EL (cell line): ENCODE data around the gene SNAP25.
A peak's percentile ranks its signal among the peaks of the same experiment; 100 is the strongest.

ENCODE experiments used
- DNase-seq: peaks from one replicate; pipeline ENCODE4 v3.0.0-alpha.2; 2016

Gene SNAP25

DNA sequence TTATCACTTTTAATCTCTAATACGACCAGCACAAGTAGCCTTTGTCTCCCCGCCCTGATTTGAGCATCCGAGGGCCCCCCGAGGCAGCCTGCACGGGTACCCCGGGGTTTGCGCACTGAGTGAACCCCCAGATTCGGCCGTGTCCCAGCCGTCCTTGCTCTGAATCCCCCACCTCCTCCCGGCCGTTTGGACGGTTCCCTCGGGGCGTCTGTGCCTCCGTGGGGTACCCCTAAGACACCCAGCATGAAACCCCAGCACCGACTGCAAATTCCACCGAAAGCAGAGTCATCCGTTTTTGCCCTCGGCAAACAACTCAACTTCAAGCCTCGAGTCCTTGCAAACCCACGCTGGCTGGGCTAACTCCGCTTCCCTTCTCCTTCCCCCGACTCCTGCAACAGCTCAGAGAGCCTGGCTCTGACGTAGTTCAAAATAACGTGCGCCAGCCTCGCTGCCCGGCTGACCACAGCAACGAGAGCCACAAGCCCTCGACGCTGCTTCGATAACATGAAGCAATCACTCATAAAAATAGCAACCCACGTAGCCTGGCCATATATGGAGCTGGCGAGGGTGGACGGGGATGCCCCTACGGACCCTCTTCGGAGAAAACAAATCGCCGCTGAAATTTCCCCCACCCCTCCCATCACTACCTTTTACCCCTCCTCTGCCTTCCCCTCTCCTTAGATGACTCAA, 764 bp upstream of the SNAP25 start:
- peak; percentile 91 for DNase-seq

GRCh38 chr20:10219452-10219791, 792 bp downstream of the SNAP25 start:
- peak; percentile 66 for DNase-seq

DNA sequence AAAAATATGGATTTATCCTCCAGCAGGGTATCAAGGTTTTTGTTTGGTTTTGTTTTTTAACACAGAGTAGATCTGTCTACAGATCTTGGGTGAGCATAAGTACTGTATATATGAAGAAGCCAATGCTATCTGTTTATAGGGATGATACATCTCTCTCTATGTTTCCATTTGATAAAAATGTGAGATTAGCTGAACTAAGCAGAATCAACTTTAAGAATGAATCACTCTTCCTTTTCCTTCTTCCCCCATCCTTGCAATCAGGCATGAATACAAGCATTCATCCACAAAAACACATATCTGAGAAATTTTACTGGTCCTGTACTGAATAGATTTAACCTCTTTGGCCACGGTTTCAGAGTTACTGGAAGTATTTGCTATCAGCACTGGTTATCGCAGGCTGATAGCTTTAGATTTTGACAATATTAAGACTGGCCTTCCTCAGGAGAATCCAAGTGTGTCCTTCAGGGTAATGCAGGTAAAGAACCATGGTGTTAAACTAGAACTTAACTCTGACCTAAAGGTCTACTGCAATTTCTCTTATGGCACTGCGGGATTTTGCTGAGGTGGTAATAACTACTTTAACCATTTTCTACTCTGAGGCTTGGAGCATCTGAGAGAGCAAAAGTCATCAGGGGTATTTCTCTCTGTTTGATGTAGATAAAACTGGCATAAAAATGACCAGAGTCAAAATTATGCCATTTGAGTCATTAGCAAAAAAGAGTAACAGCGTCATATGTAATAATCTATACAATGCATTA, 1.5 kb downstream of the SNAP25 start:
- DNase-seq = no peak

- DNase-seq = no peak
Observed at GRCh38 chr20:10221021-10221420, 2.4 kb downstream of the SNAP25 start.

DNA sequence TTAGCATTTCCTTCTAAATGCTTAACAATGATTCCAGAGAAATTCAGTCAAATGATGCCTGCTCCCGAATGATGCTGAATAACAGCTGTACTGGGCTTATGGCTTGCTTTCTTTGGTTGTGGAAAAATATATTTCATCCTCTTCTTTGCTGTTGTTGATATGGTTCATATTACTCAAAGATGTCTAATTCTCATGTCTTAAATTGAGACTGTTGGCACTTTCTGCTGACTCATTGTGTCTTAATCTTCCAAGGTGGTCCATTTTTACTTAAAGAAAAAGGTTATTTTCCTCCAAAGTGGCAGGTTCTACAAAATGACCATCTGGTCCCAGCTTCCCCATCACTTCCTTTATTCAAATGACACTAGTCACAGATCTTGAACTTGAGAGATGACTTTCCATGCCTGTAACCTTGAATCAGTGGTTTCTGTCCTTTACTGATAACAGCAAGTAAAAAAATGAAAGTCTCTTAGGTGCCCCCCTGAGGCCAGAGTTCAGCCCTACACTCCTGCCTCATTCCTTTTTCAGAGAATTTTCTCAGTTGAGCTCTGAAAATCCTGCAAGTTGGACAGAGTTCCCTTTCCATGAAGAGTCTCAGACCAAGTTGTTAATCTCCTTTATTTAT, 6.9 kb downstream of the SNAP25 start:
- no peak for DNase-seq

DNA sequence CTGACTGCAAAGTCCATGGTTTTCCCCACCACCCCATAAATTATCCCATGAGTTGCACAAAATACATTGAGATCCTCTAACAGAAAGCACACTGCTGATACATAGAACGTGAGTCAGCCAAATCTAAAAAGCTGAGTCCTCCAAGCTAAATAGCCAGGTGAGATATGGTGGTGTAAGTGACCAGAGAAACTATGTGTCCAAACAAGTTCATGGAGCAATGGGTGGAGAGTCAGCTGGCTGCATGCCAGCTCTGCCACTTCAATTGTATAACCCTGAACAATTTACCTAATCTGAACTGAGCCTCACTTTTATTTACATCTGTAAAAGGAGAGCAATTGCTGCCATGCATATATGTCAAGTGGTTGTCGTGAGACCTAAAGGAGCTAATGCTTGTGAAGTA, 9.7 kb downstream of the SNAP25 start:
- no peak for DNase-seq

DNA sequence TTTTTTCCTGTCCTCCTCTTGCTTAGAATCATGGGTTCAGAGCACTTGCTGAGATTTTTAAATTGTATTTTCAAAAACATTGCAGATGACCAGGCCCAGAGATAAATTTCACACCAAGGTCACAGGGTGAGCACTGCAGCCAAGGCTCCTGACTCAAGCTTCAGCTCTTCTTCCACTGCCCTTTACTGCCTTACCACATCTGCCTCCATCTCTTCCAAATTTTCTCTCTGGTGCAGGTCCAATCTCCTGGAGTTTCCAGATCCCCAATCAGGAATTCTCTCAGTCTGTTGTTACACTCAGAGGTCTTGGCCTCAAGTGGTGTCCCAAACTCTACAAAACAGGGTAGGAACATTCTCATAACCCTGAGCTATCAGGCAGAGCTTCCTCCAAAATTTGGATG, 12.7 kb downstream of the SNAP25 start:
- no peak for DNase-seq

DNA sequence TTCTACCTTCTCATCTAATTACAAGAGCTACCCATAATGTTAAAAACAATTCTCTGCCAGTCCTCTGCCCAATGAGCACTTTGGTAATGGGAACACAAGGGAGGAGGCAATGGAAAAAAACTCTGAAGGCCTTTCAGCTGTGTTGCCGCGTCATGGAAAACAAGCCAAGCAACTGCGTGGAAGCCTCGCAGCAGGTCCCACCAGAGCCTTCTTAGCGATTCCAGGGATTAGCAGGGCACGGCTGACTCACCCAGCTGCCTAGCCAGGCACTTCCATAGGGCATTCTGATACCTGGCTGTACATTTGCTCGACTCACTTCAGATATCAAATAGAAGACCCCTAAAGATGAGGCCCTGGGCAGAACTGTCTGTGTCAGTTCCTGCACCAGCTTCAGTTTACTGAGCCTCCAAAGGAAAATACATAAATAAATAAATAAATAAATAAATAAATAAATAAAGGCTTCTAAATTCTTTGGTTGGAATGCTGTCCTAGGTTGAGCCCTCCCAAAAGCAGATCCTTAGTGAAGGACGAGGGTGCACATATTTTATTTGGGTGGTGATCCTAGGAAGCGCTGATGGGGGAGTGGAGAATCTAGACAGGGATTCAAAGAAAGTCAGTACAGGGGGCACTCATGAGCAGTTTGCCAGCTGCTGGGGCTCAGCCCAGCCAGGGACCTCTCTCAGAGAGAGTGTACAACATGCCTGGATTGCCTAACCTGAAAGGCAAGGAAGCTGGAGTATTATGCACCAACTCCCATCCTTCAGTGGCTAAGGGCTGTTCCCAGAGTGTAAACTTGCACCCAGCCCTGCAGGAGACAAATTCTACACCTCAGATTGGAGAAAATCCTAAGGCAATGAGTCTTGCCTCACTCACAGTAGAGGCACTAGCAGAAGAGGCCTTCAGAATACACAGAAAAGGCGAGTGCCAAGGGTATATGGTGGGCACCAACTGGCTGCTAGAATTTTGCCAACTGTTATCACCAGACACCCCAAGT, 18.2 kb downstream of the SNAP25 start:
- no peak for DNase-seq

DNA sequence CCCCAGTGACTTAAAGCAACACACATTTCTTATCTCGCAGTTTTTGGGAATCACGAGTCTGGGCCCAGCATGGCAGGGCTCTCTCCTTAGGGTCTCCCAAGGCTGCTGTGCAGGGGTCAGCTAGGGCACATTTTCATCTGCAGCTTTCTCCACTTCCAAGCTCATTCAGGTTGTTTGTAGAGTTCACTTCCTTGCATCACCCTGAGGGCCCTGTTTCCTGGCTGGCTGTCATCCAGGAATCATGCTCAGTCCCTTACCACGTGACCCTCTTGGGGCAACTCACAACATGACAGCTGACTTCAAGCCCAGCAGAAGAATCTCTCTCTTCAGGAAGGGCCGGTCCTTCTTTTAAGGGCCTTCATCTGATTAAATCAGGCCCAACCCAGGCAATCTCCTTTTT, 21.3 kb downstream of the SNAP25 start:
- peak; percentile 50 for DNase-seq

DNA sequence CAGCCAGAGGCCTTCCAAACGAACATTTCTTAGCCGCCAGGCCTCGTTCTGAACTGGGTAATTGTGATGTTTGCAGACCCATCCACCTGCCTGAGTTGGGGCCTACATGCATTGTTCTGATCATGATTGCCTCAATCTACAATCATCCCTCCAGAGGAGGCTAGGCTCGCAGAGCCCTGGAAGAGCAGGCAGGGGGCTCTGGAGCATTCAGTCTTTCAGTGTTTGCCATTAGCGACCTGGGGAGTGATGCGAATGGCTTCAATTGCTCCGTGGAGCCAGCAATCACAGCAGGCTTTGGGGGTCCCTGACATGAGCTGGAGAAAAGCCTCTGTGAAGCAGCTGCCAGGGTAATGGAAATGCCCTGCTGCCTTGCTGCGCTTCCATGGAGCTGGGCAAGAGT, 22.0 kb downstream of the SNAP25 start:
- DNase-seq = no peak

DNA sequence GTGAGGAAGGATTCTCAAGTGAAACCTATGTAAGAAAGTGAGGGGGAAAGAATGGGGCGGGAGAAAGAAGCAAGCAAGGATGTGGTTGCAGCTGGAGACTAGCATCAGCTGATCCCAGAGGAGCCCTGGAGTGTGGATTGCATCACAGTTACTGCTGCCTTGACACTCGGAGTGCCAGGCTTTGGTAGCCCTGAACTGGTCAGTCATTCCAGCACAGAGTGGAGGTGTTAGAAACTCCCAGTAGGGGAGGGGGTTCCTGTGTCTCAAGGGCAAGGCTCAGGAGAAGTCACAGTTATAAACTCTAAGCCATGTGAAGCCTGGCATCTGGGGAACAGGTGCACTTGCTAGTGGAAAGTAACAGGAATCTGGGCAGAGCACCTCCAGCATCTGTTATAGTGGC, 23.5 kb downstream of the SNAP25 start:
- DNase-seq = no peak

DNA sequence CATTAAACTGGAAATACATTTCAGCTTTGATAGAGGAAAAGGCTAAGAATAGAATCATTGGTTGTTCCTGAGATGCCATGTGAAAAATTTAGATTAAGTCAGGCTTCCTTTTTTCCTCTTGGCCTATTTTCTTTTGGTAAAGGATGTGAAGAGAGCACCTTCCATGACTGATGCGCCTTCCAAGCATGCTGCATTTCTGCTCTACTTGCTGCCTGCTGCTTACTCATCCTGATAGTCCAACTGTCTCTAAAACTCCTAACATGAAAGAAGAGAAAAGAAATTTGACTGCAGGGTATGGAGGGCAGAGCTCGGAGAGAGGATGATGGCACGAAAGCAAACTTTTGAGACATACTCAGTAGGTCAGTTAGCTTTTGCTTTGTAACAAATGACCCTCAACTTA, 28.8 kb downstream of the SNAP25 start:
- peak; percentile 27 for DNase-seq

GRCh38 chr20:10249048-10249770, 30.6 kb downstream of the SNAP25 start:
- peak; percentile 7 for DNase-seq

DNA sequence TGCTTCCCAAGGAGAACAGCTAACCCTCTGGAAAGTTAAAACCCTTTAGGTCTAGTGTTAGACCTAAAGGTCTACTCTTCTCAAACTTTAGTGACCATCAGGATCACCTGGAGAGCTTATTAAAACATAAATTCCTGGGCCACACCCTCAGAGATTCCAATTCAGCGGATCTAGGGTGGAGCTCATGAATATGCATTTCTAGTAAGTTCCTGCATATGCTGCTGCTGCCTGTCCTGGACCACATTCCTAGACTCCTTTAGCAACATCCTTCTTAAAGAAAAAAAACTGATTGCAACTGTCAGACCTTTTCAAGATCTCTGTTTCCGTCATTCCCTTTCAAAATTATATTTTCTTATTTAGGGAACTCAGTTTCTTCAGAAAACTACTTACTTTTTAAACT, 31.2 kb downstream of the SNAP25 start:
- no peak for DNase-seq

GRCh38 chr20:10250902-10251301, 32.3 kb downstream of the SNAP25 start:
- no peak for DNase-seq

DNA sequence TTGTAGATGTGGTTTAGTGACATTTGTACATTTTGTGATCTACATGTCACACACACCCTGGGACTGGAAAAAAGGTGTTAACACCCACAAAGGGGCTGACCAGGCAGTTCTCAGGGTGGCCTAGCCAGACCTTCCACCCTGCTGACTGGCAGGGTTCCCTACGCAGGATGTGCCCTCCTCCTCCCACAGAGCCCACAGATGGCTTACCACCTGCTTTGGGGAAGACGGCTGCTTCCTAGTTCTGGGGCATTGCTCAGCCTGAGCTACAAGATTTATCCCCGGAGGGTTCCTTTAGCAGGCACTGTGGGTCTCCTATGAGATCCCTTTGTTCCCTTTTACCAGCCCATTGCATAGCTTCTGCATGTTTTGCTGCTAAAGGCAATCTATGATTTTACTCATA, 35.1 kb downstream of the SNAP25 start:
- DNase-seq = no peak

DNA sequence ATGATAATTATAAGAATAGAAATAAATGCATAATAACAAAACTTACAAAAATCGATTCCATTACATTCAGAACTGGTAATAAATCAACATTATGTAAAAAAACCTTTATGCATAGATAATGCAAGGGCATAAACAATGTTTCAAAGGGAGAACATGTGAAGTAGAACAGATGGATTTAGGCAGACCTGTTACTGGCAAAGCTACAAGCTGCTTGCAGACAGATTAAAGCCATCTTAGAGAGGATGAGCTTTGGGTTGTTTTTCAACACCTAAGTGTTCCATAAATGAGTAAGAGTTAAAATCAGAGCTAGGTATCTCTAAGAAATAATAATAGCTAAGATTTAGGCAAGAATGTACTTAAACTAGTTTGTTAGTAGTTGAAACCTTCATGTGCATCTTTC, 37.2 kb downstream of the SNAP25 start:
- DNase-seq = no peak

DNA sequence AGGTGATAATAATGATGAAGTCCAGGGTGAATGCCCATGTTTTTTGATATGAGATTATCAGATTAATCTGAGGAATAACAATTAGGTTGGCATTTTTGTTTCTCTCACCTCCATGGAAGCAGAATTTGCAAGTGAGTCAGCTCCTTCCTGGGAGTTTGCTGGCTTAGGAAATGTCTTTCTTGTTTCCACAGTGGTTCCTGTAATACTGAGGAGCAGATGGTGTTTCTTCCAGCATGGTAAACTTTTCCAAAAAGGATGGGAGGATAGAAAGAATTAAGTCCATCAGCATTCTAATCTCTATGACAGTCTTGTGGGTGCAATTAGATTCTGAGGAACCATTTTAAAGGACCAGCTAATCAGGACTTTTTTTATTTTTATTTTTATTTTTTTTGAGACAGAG, 40.5 kb downstream of the SNAP25 start:
- DNase-seq = no peak

DNA sequence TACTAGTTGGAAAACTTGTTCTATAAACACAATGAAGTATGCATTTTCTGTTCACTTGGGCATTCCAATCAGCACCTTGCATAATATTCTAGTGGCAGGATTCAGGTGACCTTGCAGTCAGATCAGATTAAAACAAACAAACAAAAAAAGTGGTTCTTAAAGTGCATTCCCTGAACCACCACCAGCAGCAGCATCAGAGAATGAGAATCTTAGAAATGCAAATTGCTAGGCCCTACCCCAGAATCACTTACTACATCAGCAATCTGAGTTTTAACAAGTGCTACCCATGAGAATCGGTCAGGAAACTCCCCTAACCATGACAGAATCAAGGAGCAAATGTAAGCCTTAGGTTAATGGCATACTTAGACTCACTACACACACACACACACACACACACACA, 41.7 kb downstream of the SNAP25 start:
- DNase-seq = no peak

DNA sequence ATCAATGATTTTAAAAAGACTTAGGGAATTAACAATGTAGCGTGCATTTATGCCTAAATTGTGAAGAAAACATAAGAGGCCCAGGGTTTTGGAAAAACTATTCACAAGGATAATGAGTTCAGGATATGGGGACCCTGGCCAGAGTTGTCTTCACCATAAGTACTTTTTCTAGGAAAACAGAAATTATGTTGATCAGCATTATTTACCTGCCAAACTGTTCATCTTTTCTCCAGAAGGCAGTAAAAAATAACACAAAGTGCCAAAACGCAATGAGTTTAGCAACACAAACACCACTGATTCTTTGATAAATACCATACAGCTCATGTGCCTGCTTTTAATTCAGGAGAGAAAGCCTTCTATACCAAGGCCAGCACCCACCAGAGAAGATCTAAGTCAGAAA, 43.1 kb downstream of the SNAP25 start:
- no peak for DNase-seq

DNA sequence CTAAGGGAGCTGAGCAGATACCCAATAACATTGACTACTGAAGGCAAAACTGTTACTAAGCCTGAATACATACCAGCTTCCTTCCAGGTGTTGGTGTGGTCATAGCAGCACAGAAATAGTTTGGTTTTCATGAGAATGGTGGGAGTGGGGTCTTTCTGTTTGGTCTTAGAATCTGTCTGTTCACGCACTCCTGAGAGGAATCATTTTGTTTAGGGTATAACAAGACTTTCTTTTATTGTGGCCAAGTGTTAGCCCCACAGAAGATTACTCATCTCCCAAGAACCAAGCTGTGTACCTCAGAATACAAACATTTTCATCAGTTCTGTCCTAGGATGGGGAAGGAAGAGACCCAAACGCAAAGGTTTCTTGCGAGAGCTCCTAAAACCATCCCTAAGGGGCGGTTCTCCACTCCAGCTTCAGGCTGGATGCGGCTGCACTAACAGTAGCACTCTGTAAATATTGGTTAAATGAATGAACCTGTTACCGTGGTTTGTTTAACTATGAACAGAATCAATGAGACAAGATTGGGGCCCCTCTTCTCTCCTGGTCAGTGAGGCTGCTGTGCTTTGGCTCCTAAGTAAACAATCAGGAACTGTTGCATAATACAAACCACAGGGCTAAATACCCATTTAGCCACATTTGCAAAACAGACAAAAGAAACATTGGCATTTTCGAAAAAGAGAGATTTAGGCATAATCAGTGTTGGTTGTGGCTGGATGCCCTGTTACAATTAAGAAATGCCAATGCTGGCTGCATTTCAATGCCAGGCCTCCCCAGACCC, 44.9 kb downstream of the SNAP25 start:
- DNase-seq = no peak

- DNase-seq = no peak
Observed at GRCh38 chr20:10264166-10264558, 45.5 kb downstream of the SNAP25 start.
